Chondrocyte (in vitro differentiated cells): ENCODE results near the gene ZNRF2. TPM values are rescaled to one million over a fixed set of nuclear protein-coding genes. Genes with fewer than 3 reads are reported as not detected.

Source experiments
- DNase-seq: peaks from one replicate; pipeline ENCODE4 v3.0.0; 2021; ENCODE audit warnings: mixed read lengths, low spot score
- H3K27ac Mint-ChIP-seq: one replicate; pipeline ENCODE4 v1.8.0; 2021; ENCODE audit warnings: mild to moderate bottlenecking, moderate library complexity, mixed read lengths; ENCODE audit not compliant: unreplicated experiment
- H3K27me3 Mint-ChIP-seq: 2 replicates; pipeline ENCODE4 v1.8.0; 2021; ENCODE audit warnings: low read depth, mixed read lengths
- H3K36me3 Mint-ChIP-seq: 2 replicates; pipeline ENCODE4 v1.8.0; 2021; ENCODE audit warnings: low read depth, mixed read lengths
- H3K4me1 Mint-ChIP-seq: 2 replicates; pipeline ENCODE4 v1.8.0; 2021; ENCODE audit warnings: low read depth, mild to moderate bottlenecking, mixed read lengths
- H3K4me3 Mint-ChIP-seq: one replicate; pipeline ENCODE4 v1.8.0; 2021; ENCODE audit warnings: mild to moderate bottlenecking, moderate library complexity, mixed read lengths; ENCODE audit not compliant: unreplicated experiment
- H3K9me3 Mint-ChIP-seq: 2 replicates; pipeline ENCODE4 v1.8.0; 2021; ENCODE audit warnings: low read depth, mixed read lengths
- CTCF ChIP-seq: fragments of 200-600 bp; sonication (generic); IDR thresholded peaks from 2 replicates; pipeline ENCODE4 v1.5.0; 2021; ENCODE audit warnings: antibody characterized with exemption, mild to moderate bottlenecking, moderate library complexity
- long read RNA-seq: library from polyadenylated mRNA; stranded (forward); transcript quantifications from one replicate; pipeline ENCODE4 v2.0.0, GENCODE V29; 2021
- total RNA-seq: library from RNA; stranded (reverse); gene quantifications from 3 replicates; pipeline ENCODE4 v1.2.1, GENCODE V29; 2021

Gene ZNRF2
- 4.8 to 5.3 TPM (median 5.1 TPM) in 3 replicates for total RNA-seq
- long read RNA-seq, transcript ZNRF2-201 (5 exons, 3,460 nt): major isoform, 12 of 13 reads
- long read RNA-seq, partial matches to known transcripts: 0 of 13 reads
- long read RNA-seq, other reads (novel, unspliced or antisense): 1 of 13 reads

- Mint-ChIP-seq H3K4me3 (peak within 1 kb of the TSS; percentile 75), H3K4me1 (peaks cover 21% of the 10 kb centered on the region), H3K36me3 (no peaks in the 10 kb centered on the region), H3K27me3 (no peaks in the 10 kb centered on the region), H3K9me3 (no peaks in the 10 kb centered on the region), H3K27ac (peak within 1 kb of the TSS; percentile 87)
- DNase-seq: peak; percentile 99
- peak; percentile 78 for TF ChIP-seq CTCF
These were observed at the start of gene ZNRF2 for GRCh38 chr7:30284298-30285066. Gene ZNRF2, plus strand, starts transcription at chr7:30284597. Its CDS starts 761 bp downstream, at chr7:30285358.

- H3K9me3 Mint-ChIP-seq: no peaks in the 10 kb centered on the region
- H3K36me3 Mint-ChIP-seq: peaks cover 4% of the 10 kb centered on the region
- peaks cover 3% of the 10 kb centered on the region for H3K27me3 Mint-ChIP-seq
These were observed 47.1 kb upstream of the ZNRF2 start for GRCh38 chr7:30237271-30237695.

GRCh38 chr7:30238721-30239441 lies 45.5 kb upstream of the ZNRF2 start:
- DNase-seq: no peak
- peaks cover 4% of the 10 kb centered on the region for H3K36me3 Mint-ChIP-seq
- no peaks in the 10 kb centered on the region for H3K9me3 Mint-ChIP-seq
- H3K27ac Mint-ChIP-seq: peak overlapping the region; percentile 41
- no peak for TF ChIP-seq CTCF
- no peaks in the 10 kb centered on the region for H3K27me3 Mint-ChIP-seq
- peaks cover 22% of the 10 kb centered on the region for H3K4me1 Mint-ChIP-seq
- H3K4me3 Mint-ChIP-seq: no peak overlapping the region

More at GRCh38 chr7:30237271-30237695, 47.1 kb upstream of the ZNRF2 start:
- TF ChIP-seq CTCF: no peak
- no peak overlapping the region for H3K4me3 Mint-ChIP-seq
- DNase-seq: no peak
- H3K4me1 Mint-ChIP-seq: peaks cover 22% of the 10 kb centered on the region
- no peak overlapping the region for H3K27ac Mint-ChIP-seq

GRCh38 chr7:30240106-30240800 lies 44.1 kb upstream of the ZNRF2 start:
- no peak overlapping the region for H3K27ac Mint-ChIP-seq

More at GRCh38 chr7:30240106-30240800, 44.1 kb upstream of the ZNRF2 start:
- DNase-seq: no peak
- H3K27me3 Mint-ChIP-seq: peaks cover 5% of the 10 kb centered on the region
- TF ChIP-seq CTCF: no peak
- H3K4me1 Mint-ChIP-seq: peaks cover 22% of the 10 kb centered on the region
- H3K4me3 Mint-ChIP-seq: no peak overlapping the region
- H3K36me3 Mint-ChIP-seq: peaks cover 4% of the 10 kb centered on the region
- no peaks in the 10 kb centered on the region for H3K9me3 Mint-ChIP-seq
